Measurements from ENCODE around the gene VTN.

The VTN gene

GRCh38 chr17:28368915-28369683, 1.0 kb downstream of the VTN start:
- no peak for DNase-seq (ENCODE audit: low spot score)

GRCh38 chr17:28368306-28368831, 1.7 kb downstream of the VTN start:
- DNase-seq (ENCODE audit: low spot score), result no peak

GRCh38 chr17:28367641-28368305, 2.3 kb downstream of the VTN start:
- no peak for DNase-seq (ENCODE audit: low spot score)

- DNase-seq (ENCODE audit: low spot score), result no peak
Measured at GRCh38 chr17:28366605-28367004, 3.5 kb downstream of the VTN start.

GRCh38 chr17:28365487-28365886, 4.6 kb downstream of the VTN start:
- no peak for DNase-seq (ENCODE audit: low spot score)

- no peak for DNase-seq (ENCODE audit: low spot score)
Measured at GRCh38 chr17:28364665-28365363, 5.3 kb downstream of the VTN start, which contains the start of gene SEBOX. TSS of gene SEBOX (minus strand) at chr17:28365199. CDS start at chr17:28365151, 48 bp downstream.

- DNase-seq (ENCODE audit: low spot score), result no peak
Measured at GRCh38 chr17:28363776-28364650, 6.1 kb downstream of the VTN start.

GRCh38 chr17:28363186-28363585, 6.9 kb downstream of the VTN start:
- no peak for DNase-seq (ENCODE audit: low spot score)

- DNase-seq (ENCODE audit: low spot score), result no peak
Measured at GRCh38 chr17:28357901-28358197, 12.3 kb downstream of the VTN start.

GRCh38 chr17:28357061-28357900, 12.8 kb downstream of the VTN start, which contains the start of gene POLDIP2:
TSS of gene POLDIP2 (minus strand) at chr17:28357527. CDS start at chr17:28357448, 79 bp downstream.
- peak; percentile 91 for DNase-seq (ENCODE audit: low spot score)

GRCh38 chr17:28350271-28350670, 19.8 kb downstream of the VTN start:
- DNase-seq (ENCODE audit: low spot score), result no peak

GRCh38 chr17:28348979-28349378, 21.1 kb downstream of the VTN start:
- no peak for DNase-seq (ENCODE audit: low spot score)

- DNase-seq (ENCODE audit: low spot score), result peak; percentile 53
Measured at GRCh38 chr17:28347261-28347891, 22.7 kb downstream of the VTN start.

- no peak for DNase-seq (ENCODE audit: low spot score)
Measured at GRCh38 chr17:28346746-28347246, 23.3 kb downstream of the VTN start.

GRCh38 chr17:28346199-28346580, 23.9 kb downstream of the VTN start:
- no peak for DNase-seq (ENCODE audit: low spot score)

GRCh38 chr17:28345419-28346198, 24.5 kb downstream of the VTN start:
- no peak for DNase-seq (ENCODE audit: low spot score)

- DNase-seq (ENCODE audit: low spot score), result no peak
Measured at GRCh38 chr17:28344435-28344901, 25.6 kb downstream of the VTN start.

GRCh38 chr17:28344011-28344410, 26.1 kb downstream of the VTN start:
- DNase-seq (ENCODE audit: low spot score), result no peak

- no peak for DNase-seq (ENCODE audit: low spot score)
Measured at GRCh38 chr17:28343491-28343932, 26.6 kb downstream of the VTN start.

All from SW480 (cell line).